Measurements from ENCODE around the gene PLPP6. TPM values are rescaled to one million over a fixed set of nuclear protein-coding genes. Genes with fewer than 3 reads are reported as not detected.

The PLPP6 gene
- total and polyA plus RNA-seq, 2 of the 8 experiments (the other 6 are each of a cell fraction or from before 2014, with no cell fraction given), result 11.8 to 13.3 TPM

DNA sequence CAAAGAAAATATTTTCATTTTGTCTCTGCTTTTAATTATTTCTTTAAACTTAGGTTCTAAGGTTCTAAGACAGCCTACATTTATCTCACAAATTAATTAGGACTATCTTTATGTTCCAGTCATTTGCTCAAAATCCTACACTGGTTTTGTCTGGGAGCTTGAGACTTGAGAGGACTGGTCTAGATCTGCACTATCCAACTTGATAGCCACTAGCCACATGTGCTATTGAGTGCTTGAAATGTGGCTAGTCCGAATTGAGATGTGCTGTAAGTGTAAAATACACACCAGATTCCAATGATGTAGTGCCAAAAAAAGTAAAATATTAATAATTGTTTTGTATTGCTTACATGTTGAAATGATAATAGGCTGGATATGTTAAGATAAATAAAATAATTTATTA is 24.5 kb downstream of the PLPP6 start (continued):
- TF ChIP-seq, protein P1, sequence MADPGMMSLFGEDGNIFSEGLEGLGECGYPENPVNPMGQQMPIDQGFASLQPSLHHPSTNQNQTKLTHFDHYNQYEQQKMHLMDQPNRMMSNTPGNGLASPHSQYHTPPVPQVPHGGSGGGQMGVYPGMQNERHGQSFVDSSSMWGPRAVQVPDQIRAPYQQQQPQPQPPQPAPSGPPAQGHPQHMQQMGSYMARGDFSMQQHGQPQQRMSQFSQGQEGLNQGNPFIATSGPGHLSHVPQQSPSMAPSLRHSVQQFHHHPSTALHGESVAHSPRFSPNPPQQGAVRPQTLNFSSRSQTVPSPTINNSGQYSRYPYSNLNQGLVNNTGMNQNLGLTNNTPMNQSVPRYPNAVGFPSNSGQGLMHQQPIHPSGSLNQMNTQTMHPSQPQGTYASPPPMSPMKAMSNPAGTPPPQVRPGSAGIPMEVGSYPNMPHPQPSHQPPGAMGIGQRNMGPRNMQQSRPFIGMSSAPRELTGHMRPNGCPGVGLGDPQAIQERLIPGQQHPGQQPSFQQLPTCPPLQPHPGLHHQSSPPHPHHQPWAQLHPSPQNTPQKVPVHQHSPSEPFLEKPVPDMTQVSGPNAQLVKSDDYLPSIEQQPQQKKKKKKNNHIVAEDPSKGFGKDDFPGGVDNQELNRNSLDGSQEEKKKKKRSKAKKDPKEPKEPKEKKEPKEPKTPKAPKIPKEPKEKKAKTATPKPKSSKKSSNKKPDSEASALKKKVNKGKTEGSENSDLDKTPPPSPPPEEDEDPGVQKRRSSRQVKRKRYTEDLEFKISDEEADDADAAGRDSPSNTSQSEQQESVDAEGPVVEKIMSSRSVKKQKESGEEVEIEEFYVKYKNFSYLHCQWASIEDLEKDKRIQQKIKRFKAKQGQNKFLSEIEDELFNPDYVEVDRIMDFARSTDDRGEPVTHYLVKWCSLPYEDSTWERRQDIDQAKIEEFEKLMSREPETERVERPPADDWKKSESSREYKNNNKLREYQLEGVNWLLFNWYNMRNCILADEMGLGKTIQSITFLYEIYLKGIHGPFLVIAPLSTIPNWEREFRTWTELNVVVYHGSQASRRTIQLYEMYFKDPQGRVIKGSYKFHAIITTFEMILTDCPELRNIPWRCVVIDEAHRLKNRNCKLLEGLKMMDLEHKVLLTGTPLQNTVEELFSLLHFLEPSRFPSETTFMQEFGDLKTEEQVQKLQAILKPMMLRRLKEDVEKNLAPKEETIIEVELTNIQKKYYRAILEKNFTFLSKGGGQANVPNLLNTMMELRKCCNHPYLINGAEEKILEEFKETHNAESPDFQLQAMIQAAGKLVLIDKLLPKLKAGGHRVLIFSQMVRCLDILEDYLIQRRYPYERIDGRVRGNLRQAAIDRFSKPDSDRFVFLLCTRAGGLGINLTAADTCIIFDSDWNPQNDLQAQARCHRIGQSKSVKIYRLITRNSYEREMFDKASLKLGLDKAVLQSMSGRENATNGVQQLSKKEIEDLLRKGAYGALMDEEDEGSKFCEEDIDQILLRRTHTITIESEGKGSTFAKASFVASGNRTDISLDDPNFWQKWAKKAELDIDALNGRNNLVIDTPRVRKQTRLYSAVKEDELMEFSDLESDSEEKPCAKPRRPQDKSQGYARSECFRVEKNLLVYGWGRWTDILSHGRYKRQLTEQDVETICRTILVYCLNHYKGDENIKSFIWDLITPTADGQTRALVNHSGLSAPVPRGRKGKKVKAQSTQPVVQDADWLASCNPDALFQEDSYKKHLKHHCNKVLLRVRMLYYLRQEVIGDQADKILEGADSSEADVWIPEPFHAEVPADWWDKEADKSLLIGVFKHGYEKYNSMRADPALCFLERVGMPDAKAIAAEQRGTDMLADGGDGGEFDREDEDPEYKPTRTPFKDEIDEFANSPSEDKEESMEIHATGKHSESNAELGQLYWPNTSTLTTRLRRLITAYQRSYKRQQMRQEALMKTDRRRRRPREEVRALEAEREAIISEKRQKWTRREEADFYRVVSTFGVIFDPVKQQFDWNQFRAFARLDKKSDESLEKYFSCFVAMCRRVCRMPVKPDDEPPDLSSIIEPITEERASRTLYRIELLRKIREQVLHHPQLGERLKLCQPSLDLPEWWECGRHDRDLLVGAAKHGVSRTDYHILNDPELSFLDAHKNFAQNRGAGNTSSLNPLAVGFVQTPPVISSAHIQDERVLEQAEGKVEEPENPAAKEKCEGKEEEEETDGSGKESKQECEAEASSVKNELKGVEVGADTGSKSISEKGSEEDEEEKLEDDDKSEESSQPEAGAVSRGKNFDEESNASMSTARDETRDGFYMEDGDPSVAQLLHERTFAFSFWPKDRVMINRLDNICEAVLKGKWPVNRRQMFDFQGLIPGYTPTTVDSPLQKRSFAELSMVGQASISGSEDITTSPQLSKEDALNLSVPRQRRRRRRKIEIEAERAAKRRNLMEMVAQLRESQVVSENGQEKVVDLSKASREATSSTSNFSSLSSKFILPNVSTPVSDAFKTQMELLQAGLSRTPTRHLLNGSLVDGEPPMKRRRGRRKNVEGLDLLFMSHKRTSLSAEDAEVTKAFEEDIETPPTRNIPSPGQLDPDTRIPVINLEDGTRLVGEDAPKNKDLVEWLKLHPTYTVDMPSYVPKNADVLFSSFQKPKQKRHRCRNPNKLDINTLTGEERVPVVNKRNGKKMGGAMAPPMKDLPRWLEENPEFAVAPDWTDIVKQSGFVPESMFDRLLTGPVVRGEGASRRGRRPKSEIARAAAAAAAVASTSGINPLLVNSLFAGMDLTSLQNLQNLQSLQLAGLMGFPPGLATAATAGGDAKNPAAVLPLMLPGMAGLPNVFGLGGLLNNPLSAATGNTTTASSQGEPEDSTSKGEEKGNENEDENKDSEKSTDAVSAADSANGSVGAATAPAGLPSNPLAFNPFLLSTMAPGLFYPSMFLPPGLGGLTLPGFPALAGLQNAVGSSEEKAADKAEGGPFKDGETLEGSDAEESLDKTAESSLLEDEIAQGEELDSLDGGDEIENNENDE (IDR thresholded peaks at IDR 0.05; ENCODE audit: insufficient replicate concordance, low read length), result no peak
- TF ChIP-seq SUZ12 (IDR thresholded peaks at IDR 0.05; ENCODE audit: low read length) (no peak), SIX5 (IDR thresholded peaks at IDR 0.05; ENCODE audit: low read depth, low read length) (no peak)

All from H1 (cell line).